DND-41 (cell line): ENCODE results near the gene TMEM184A.
A peak's percentile ranks its signal among the peaks of the same experiment; 100 is the strongest.

Source experiments
- ATAC-seq: fragments of 200-7000 bp; cut with Tn5 transposase; 3 replicates; pipeline ENCODE4 v1.9.1; 2021; ENCODE audit warnings: low read depth; ENCODE audit not compliant: insufficient read depth
- DNase-seq: peaks from one replicate; pipeline ENCODE4 v3.0.0-alpha.2; 2020
- H2AFZ ChIP-seq: 2 replicates; pipeline ENCODE4 v1.6.0; 2012; ENCODE audit warnings: low read depth, low read length
- H3K27ac ChIP-seq: 2 replicates; pipeline ENCODE4 v1.5.1; 2012; ENCODE audit warnings: low read length, inconsistent platforms
- H3K27me3 ChIP-seq: fragments of 200-600 bp; sonication (generic); 2 replicates; pipeline ENCODE4 v1.6.0; 2012; ENCODE audit warnings: low read length, mild to moderate bottlenecking, inconsistent platforms; ENCODE audit not compliant: insufficient read depth, poor library complexity
- H3K36me3 ChIP-seq: 2 replicates; pipeline ENCODE4 v1.5.1; 2012; ENCODE audit warnings: low read length, inconsistent platforms; ENCODE audit not compliant: insufficient read depth
- H3K4me1 ChIP-seq: 2 replicates; pipeline ENCODE4 v1.5.1; 2012; ENCODE audit warnings: mild to moderate bottlenecking, low read length; ENCODE audit not compliant: insufficient read depth
- H3K4me2 ChIP-seq: 2 replicates; pipeline ENCODE4 v1.6.0; 2012; ENCODE audit warnings: mild to moderate bottlenecking, moderate library complexity, low read length, inconsistent platforms; ENCODE audit not compliant: insufficient read depth
- H3K4me3 ChIP-seq, 2 experiments: fragments of 200-600 bp in 1 of 2; shearing (Covaris generic) in 1 of 2; 2 replicates each; pipeline ENCODE4 v1.5.1; 2012 to 2016; ENCODE audit warnings: inconsistent platforms in 2 of 2, low read length in 2 of 2, mild to moderate bottlenecking in 2 of 2, low read depth in 1 of 2, moderate library complexity in 1 of 2
- H3K79me2 ChIP-seq: 2 replicates; pipeline ENCODE4 v1.6.0; 2012; ENCODE audit warnings: low read length, inconsistent platforms; ENCODE audit not compliant: insufficient read depth
- H3K9ac ChIP-seq: 2 replicates; pipeline ENCODE4 v1.6.0; 2012; ENCODE audit warnings: low read depth, mild to moderate bottlenecking, inconsistent platforms, low read length, moderate library complexity
- H3K9me3 ChIP-seq: 2 replicates; pipeline ENCODE4 v1.5.1; 2012; ENCODE audit warnings: low read length, moderate library complexity, mild to moderate bottlenecking, inconsistent platforms; ENCODE audit not compliant: insufficient read depth, severe bottlenecking
- H4K20me1 ChIP-seq: 2 replicates; pipeline ENCODE4 v1.6.0; 2012; ENCODE audit warnings: low read length; ENCODE audit not compliant: insufficient read depth
- CTCF ChIP-seq: IDR thresholded peaks from 2 replicates; pipeline ENCODE4 v1.5.1; 2012; ENCODE audit warnings: borderline replicate concordance, low read length, moderate library complexity, mild to moderate bottlenecking; ENCODE audit not compliant: poor library complexity, severe bottlenecking; ENCODE audit errors: extremely low read depth
- EZH2 ChIP-seq: IDR thresholded peaks from 3 replicates; pipeline ENCODE4 v1.6.1; 2012; ENCODE audit warnings: borderline replicate concordance, low read depth, mild to moderate bottlenecking, moderate library complexity, low read length, inconsistent platforms; ENCODE audit not compliant: severe bottlenecking

TMEM184A gene

GRCh38 chr7:1586827-1587705 lies 31.1 kb upstream of the TMEM184A start:
- Histone ChIP-seq H3K36me3 (no peaks in the 10 kb centered on the region), H3K27ac (peak overlapping the region; percentile 60; the same call in 1 of the 2 replicates), H3K4me2 (no peak overlapping the region), H2AFZ (no peak overlapping the region), H3K9me3 (no peaks in the 10 kb centered on the region), H3K79me2 (no peaks in the 10 kb centered on the region), H3K4me3 (no peak overlapping the region), H3K27me3 (no peaks in the 10 kb centered on the region), H3K9ac (no peak overlapping the region), H4K20me1 (no peaks in the 10 kb centered on the region), H3K4me1 (peaks cover 37% of the 10 kb centered on the region)
- TF ChIP-seq CTCF = no peak
- TF ChIP-seq EZH2 = no peak
- DNase-seq (no peak), ATAC-seq (no peak)

- H3K9ac ChIP-seq = no peak overlapping the region
- H3K27ac ChIP-seq = no peak overlapping the region
- H3K4me3 ChIP-seq = no peak overlapping the region
- no peak for ATAC-seq
- peaks cover 29% of the 10 kb centered on the region for H3K4me1 ChIP-seq
- H3K79me2 ChIP-seq = no peaks in the 10 kb centered on the region
- H2AFZ ChIP-seq = no peak overlapping the region
- H3K36me3 ChIP-seq = no peaks in the 10 kb centered on the region
- no peak overlapping the region for H3K4me2 ChIP-seq
- no peaks in the 10 kb centered on the region for H3K27me3 ChIP-seq
- no peaks in the 10 kb centered on the region for H4K20me1 ChIP-seq
- no peak for TF ChIP-seq CTCF
- no peak for TF ChIP-seq EZH2
- no peaks in the 10 kb centered on the region for H3K9me3 ChIP-seq
- DNase-seq = no peak
Measured at GRCh38 chr7:1586126-1586826, 30.3 kb upstream of the TMEM184A start.

GRCh38 chr7:1585142-1585981 lies 29.4 kb upstream of the TMEM184A start:
- no peak for ATAC-seq
- TF ChIP-seq CTCF (no peak), EZH2 (no peak)
- no peaks in the 10 kb centered on the region for H3K36me3 ChIP-seq
- no peaks in the 10 kb centered on the region for H3K9me3 ChIP-seq
- H4K20me1 ChIP-seq = no peaks in the 10 kb centered on the region
- no peak for DNase-seq
- peaks cover 21% of the 10 kb centered on the region for H3K4me1 ChIP-seq
- H3K27ac ChIP-seq = no peak overlapping the region
- H3K4me2 ChIP-seq = no peak overlapping the region
- no peaks in the 10 kb centered on the region for H3K27me3 ChIP-seq
- no peak overlapping the region for H3K4me3 ChIP-seq
- no peaks in the 10 kb centered on the region for H3K79me2 ChIP-seq
- no peak overlapping the region for H3K9ac ChIP-seq
- no peak overlapping the region for H2AFZ ChIP-seq
